GM21381 (cell line): ENCODE data around the gene SCN5A.

Source experiments
- ATAC-seq: cut with Tn5 transposase; IDR thresholded peaks from one replicate; pipeline ENCODE4 v1.9.1; 2021; ENCODE audit warnings: mild to moderate bottlenecking, moderate library complexity; ENCODE audit not compliant: unreplicated experiment

Gene SCN5A

DNA sequence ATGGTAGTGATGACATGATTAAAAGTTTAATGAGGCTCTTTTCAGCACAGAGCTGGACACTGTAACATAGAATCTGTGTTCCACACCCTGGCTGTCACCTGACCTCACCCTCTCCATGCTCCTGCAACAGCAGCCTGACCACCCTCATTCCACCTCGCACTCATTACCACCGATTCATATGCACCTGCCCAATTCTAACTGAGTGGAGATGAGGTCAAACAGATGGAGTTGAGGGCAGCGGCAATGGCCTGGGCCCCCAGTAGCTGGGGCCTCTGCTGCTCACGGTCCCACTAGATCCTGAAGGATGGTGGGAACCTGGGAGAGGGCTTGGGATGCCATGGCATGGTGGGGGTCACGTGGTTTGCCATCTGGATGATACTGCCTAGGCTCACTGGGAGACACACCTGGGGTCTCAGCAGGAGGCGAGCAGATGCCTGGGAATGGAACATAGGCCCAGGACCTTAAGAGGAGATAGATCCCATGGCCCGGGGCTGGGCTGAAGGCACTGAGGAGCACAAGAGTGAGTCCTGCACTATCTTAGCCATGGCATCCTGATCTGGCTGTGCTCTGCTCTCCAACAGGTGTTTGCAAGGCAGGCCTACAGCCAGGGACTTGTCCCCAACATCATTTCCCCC, 1.3 kb downstream of the SCN5A start:
- ATAC-seq, result no peak

DNA sequence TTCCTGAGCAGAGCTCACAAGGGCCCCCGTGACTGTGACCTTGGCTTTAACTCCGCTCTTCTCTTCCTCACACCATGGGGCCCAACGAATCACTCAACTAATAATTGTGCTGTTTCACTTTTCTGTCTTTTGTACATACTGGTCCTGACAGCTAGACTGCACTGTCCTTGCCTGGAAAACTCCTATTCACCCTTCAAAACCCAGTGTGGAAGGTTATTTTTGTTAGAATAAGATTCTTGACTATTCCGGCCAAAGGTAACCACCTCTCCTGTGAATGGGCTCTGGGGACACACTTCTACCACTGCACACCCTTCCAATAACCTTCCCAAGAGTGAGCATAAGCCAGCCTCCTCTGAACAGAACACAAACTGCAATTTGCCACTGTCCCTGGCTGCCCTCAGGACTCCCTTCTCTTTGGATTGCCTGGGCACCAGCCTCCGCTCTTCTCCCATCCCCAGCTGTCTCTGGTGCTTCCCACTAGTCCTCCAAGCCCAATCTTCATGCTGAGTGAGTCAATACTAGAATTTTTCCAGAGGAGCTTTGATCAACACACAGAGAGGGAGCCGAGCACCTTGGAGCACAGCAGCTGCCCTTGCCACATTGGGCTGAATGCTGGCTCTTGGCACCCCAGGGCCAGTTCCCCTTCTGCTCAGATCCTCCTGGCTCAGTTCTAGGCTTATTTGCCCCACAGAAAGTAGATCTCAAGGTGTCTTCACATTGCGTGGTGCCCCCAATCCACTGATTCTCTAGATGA, 2.1 kb downstream of the SCN5A start:
- no peak for ATAC-seq

GRCh38 chr3:38646630-38647029, 2.9 kb downstream of the SCN5A start:
- ATAC-seq, result no peak

DNA sequence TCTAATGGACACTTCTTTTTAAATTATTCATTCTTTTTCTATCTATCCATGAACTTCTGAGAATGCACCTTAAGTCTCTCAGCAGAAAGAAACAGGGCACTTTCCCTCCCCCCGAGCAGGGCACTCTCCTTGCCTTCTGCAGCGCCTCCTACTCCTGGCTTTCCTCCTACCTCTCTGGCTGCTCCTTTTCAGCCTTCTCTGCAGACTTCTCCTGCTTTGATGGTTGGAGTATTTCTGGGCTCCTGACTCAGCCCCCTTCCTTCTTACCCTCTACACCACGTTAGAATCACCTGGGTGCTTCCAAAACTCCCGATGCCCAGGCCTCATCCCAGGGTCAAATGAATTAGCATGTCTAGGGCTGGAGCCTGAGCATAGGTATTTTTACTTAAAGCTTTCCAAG, 3.4 kb downstream of the SCN5A start:
- ATAC-seq, result no peak

DNA sequence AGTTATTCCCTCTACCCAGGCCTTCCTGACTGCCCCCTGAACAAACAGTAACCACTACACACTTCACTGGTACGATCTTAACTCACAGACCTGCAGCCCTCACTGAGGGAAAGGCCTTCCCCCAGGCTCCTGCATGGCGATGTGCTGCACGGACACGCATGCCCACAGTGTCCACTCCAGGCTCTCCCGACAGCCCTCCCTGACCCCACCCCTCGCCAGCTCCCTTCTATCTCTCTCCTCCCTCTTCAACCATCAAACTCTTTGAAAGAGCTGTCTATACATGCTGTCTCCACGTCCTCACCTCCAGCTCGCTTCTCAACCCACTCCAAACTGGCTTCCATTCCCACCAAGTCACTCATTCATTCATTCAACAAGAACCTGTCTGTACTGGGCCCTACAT, 3.9 kb downstream of the SCN5A start:
- no peak for ATAC-seq

- no peak for ATAC-seq
Observed at GRCh38 chr3:38645076-38645475, 4.4 kb downstream of the SCN5A start.

DNA sequence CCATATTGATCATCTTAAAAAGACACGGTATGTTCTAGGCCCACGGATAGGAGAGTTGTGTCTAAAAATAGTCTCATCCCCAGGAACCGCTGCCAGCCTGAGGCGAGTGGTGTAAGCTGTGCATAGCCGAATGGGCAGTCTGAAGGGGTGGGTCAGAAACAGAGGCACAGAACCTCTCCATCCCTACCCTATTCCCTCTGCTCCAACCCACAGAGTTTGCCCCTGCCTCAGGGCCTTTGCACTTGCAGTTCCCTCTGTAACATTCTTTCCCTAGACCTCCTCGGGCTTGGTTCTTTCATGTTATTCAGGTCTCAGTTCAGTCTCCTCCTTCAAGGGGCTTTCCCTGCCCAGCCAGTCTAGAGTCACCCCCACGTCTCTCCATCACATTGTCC, 4.8 kb downstream of the SCN5A start:
- ATAC-seq, result no peak

GRCh38 chr3:38644016-38644661, 5.3 kb downstream of the SCN5A start:
- ATAC-seq, result no peak

DNA sequence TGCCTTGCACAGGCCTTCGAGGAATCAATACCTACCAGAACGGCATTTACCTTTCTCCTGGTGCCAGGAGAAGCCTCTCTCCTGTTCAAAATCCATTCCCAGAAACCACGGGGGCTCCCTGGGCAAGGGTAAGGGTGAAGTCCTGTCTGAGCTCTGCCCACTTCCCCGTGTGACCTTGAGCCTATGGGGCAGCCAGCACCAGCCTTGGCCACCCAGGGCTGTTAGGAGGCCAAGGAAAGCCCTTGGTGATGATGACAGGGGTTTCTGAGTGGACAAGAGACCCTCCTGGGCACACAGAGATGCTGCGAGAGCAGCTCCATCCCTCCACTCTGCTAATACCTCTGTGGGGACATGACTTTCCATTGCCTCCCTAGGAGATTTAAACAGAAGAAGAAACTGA, 5.9 kb downstream of the SCN5A start:
- no peak for ATAC-seq

GRCh38 chr3:38643090-38643489, 6.4 kb downstream of the SCN5A start:
- ATAC-seq, result no peak

DNA sequence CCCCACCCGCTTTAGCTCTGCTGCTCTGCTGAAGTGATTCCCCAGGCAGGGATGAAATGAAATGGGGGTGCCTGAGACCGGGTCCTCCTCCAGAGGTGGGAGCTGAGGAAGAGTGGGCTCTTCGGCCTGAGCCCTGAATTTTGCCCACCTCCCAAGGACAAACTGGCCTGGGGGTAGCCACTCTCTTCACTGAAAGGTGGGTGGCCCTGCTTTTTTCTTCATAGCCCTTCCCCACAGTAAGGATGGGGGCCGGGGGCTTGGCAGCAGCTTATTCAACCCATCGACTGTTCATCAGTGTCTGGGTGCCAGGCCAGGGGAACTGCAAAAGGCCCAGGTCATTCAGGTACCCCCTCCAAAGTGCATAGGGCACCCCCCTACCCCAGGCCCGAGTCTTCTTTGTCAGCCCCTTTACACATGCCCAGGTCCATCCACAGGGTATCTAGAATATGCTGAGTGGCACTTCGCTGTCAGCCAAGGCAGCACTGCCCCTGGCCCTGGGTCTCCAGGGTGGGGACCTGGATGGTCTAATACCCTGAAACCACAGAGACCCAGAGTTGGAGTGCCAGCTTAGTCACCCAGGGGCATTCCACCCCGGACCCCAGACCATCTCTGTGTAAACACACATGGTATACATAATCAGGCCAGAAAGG, 7.9 kb downstream of the SCN5A start:
- ATAC-seq, result no peak

DNA sequence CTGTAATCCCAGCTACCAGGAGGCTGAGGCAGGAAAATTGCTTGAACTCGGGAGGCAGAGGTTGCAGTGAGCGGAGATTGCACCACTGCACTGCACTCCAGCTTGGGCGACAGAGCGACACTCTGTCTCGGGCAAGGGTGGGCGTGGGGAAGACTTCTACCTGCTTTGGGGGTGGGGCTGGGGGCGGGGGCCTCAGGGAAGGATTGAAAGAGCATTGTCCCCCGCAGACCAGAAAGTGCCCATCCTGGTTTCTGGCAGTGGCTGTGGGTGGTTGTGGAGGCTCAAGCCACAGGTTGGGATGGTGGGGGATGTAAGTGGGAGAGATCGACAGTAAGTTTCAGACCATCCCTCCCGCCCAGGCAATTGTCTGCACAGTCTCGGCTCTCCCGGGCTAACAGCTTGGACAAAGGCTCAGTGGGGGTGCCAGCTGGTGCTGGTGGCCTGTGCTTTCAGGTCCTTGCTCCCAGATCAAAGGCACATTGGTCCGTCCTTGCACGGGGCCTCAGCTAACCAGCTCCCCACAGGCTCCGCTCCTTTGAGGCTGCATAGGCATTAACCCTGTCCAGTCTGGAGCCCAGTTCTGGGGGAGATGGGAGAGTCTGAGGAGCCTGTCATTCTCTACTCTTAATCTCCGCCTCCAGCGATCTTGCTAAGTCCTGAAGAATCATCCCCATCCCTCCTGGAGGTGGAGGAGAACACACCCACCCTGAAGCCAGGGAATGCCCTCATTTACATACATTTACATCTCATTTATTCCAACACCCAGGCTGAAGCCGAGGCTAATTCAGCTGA, 8.6 kb downstream of the SCN5A start:
- ATAC-seq, result no peak

DNA sequence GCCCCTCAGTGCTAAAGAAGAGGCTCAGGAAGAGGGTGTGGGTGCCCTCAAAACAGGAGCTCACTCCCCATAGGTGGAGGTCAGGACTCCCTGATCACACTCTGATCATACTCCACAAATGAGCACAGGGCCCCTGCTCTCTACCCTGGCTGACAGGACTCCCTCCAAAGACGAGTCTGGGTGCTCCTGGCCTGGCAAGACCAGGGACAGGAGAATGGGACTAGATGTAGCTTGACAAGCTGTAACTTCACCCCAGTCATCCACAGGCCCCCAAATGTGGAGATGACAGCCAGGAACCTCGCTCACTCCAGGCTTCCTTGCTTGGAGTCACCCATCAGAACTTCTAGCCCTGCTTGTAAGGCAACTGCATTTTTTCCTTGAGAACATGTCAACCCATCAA, 11.1 kb downstream of the SCN5A start:
- no peak for ATAC-seq

DNA sequence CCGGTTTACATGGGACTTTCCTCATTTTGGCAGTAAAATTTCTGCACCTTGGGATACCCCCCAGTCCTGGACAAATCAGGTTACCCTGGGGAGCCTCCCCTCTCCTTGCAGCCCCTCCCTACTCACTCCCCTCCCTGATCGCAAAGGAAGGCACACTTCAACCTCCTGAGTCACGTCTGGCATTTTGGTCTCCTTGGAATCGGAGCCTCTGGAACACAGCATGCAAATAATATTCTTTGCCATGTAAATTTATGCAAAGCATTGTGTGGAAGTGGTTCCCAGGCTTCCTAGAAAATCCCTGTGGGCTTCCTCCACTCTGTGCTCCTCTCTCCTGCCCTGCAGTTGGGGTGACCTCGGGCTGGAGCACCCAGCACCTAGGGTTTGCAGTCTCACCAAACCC, 11.6 kb downstream of the SCN5A start:
- ATAC-seq, result no peak

GRCh38 chr3:38636881-38637280, 12.6 kb downstream of the SCN5A start:
- ATAC-seq, result no peak

GRCh38 chr3:38636464-38636863, 13.0 kb downstream of the SCN5A start:
- ATAC-seq, result no peak

DNA sequence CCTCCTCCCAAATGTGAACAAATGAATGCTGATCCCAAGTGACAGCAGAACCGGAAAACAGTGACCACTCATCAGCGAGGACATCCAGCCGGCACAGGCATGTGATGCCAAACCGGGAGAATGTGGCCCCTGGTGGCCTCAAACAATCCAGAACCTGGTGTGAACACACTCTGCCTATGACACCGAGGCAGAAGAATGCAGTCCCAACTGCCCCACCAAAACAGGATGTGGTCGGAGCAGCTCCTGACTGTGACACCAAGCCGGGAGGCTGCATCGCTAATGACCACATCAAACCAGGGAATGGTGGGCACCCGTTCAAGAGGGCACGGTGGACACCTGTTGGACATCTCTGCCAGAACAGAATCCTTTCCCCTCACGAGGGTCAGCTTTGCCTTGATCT, 15.4 kb downstream of the SCN5A start:
- no peak for ATAC-seq

DNA sequence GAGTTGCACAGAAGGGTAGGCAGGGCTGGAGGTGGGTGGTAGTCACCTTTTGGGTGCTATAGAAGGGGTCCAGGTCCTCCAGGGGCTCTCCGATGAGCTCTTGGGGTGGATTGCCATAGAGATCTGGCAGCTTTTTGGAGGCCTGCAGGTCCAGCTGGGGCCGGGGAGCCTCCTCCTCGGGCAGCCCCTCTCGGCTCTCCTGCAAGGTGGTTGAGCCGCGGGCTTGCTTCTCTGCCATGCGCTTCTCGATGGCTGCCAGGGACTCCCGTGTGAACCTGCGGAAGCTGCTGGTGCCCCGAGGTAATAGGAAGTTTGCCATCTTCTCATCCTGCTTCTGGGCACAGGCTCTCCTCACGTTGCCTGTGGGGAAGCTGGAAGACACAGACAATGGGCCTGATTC, 16.5 kb downstream of the SCN5A start:
- ATAC-seq, result no peak

GRCh38 chr3:38630606-38631005, 18.9 kb downstream of the SCN5A start:
- no peak for ATAC-seq

DNA sequence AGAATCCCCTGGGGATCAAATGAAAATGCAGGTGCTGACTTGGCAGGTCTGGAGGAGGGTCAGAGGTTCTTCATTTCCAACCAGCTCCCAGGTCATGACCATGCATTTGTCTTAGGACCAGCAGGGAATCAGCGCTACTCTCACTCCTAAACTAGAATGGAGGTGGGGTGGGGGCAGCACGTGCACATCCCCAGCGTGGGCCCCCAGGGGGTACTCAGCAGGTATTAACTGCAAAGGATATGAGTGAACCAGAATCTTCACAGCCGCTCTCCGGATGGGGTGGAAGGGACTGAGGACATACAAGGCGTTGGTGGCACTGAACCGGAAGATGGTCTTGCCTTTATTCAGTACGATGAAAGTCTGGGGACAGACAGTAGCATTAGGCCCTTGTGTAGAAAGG, 19.4 kb downstream of the SCN5A start:
- no peak for ATAC-seq

DNA sequence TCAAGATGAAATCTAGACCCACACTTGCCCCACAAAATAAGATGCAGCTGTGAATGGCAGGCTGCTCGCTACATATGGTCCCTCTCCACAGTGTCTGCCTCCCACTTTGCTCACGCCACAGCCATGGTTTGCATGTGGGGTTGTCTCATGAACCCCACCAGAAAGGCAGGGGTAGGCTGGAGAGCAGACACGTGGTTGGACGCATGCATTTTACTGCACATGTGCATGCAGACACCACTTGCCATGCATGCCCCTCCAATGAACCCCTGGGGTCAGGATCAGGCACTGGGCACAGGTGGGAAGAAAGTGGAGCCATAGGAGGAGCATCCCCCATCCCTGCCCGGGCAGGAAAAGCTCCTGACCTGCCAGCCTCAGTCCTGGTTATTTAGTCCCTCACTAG, 20.7 kb downstream of the SCN5A start:
- ATAC-seq, result no peak
